MM.1S (cell line): ENCODE measurements around the gene AK8.

Experiments used
- DNase-seq: peaks from one replicate; pipeline ENCODE4 v3.0.0-alpha.2; 2015
- H2AFZ ChIP-seq: fragments of 300-600 bp; sonication (generic); 2 replicates; pipeline ENCODE4 v1.6.0; 2016; ENCODE audit warnings: antibody characterized with exemption, low read length
- H3F3A ChIP-seq: fragments of 300-600 bp; sonication (generic); 2 replicates; pipeline ENCODE4 v1.6.1; 2016; ENCODE audit warnings: mild to moderate bottlenecking, antibody characterized with exemption, low read length, moderate library complexity, mixed read lengths; ENCODE audit not compliant: insufficient read depth
- H3K27ac ChIP-seq: fragments of 300-600 bp; sonication (generic); 2 replicates; pipeline ENCODE4 v1.5.1; 2016; ENCODE audit warnings: mild to moderate bottlenecking, low read length
- H3K27me3 ChIP-seq: fragments of 300-600 bp; sonication (generic); replicated peaks from 2 replicates; pipeline ENCODE4 v1.6.0; 2016; ENCODE audit warnings: low read length; ENCODE audit not compliant: insufficient read depth
- H3K36me3 ChIP-seq: fragments of 300-600 bp; sonication (generic); replicated peaks from 2 replicates; pipeline ENCODE4 v1.6.1; 2016; ENCODE audit warnings: mild to moderate bottlenecking, low read length, mixed read lengths; ENCODE audit not compliant: insufficient read depth
- H3K4me1 ChIP-seq: fragments of 300-600 bp; sonication (generic); 2 replicates; pipeline ENCODE4 v1.6.1; 2016; ENCODE audit warnings: low read length, mixed read lengths
- H3K4me2 ChIP-seq: fragments of 300-600 bp; sonication (generic); 2 replicates; pipeline ENCODE4 v1.6.0; 2016; ENCODE audit warnings: low read depth, low read length
- H3K4me3 ChIP-seq: fragments of 300-600 bp; sonication (generic); 2 replicates; pipeline ENCODE4 v1.5.1; 2016; ENCODE audit warnings: low read length, mixed read lengths
- H3K79me2 ChIP-seq: fragments of 300-600 bp; sonication (generic); 2 replicates; pipeline ENCODE4 v1.6.1; 2016; ENCODE audit warnings: mixed run types, low read length, mixed read lengths
- H3K9ac ChIP-seq: fragments of 300-600 bp; sonication (generic); 2 replicates; pipeline ENCODE4 v1.6.1; 2016; ENCODE audit warnings: low read length, mixed read lengths
- H3K9me2 ChIP-seq: fragments of 300-600 bp; sonication (generic); replicated peaks from 2 replicates; pipeline ENCODE4 v1.6.1; 2016; ENCODE audit warnings: mild to moderate bottlenecking, low read length, mixed read lengths; ENCODE audit not compliant: insufficient read depth
- H3K9me3 ChIP-seq: fragments of 300-600 bp; sonication (generic); replicated peaks from 2 replicates; pipeline ENCODE4 v1.6.1; 2016; ENCODE audit warnings: mild to moderate bottlenecking, low read length, mixed read lengths; ENCODE audit not compliant: insufficient read depth
- H4K20me1 ChIP-seq: fragments of 300-600 bp; sonication (generic); 2 replicates; pipeline ENCODE4 v1.6.1; 2016; ENCODE audit warnings: mild to moderate bottlenecking, low read length, moderate library complexity, mixed read lengths; ENCODE audit not compliant: insufficient read depth
- CTCF ChIP-seq: fragments of 300-600 bp; sonication (generic); IDR thresholded peaks from 2 replicates; pipeline ENCODE4 v1.5.1; 2016; ENCODE audit warnings: antibody characterized with exemption, low read length, mixed read lengths
- EZH2 ChIP-seq: fragments of 300-600 bp; sonication (generic); optimal IDR thresholded peaks from 2 replicates; pipeline ENCODE3; 2017; ENCODE audit warnings: low read depth, mild to moderate bottlenecking, antibody characterized with exemption, low read length, mixed read lengths
- EZH2phosphoT487 ChIP-seq: fragments of 300-600 bp; sonication (generic); IDR thresholded peaks from 2 replicates; pipeline ENCODE4 v1.6.1; 2018; ENCODE audit warnings: antibody characterized with exemption, low read length

The AK8 gene

GRCh38 chr9:132703336-132703735 is 174.7 kb downstream of the AK8 start:
- Histone ChIP-seq H4K20me1 (no peaks in the 10 kb centered on the region), H3K4me1 (no peaks in the 10 kb centered on the region), H3K4me3 (no peak overlapping the region), H3K36me3 (no peaks in the 10 kb centered on the region), H3K79me2 (no peaks in the 10 kb centered on the region), H3K4me2 (no peak overlapping the region), H2AFZ (no peak overlapping the region), H3F3A (no peaks in the 10 kb centered on the region), H3K9me2 (no peaks in the 10 kb centered on the region), H3K9me3 (no peaks in the 10 kb centered on the region), H3K9ac (no peak overlapping the region), H3K27ac (no peak overlapping the region), H3K27me3 (peaks cover 21% of the 10 kb centered on the region)
- no peak for DNase-seq
- TF ChIP-seq EZH2phosphoT487 (no peak), CTCF (no peak), EZH2 (no peak)

GRCh38 chr9:132702254-132702653 is 175.8 kb downstream of the AK8 start:
- H3F3A ChIP-seq = no peaks in the 10 kb centered on the region

GRCh38 chr9:132699956-132700355 is 178.1 kb downstream of the AK8 start:
- H3K79me2 ChIP-seq = no peaks in the 10 kb centered on the region
- H3K9ac ChIP-seq = no peak overlapping the region
- H3K4me2 ChIP-seq = no peak overlapping the region
- H4K20me1 ChIP-seq = no peaks in the 10 kb centered on the region
- no peak overlapping the region for H3K4me3 ChIP-seq
- no peaks in the 10 kb centered on the region for H3K9me3 ChIP-seq
- TF ChIP-seq CTCF (no peak), EZH2phosphoT487 (no peak), EZH2 (no peak)
- no peaks in the 10 kb centered on the region for H3K9me2 ChIP-seq
- no peak overlapping the region for H3K27ac ChIP-seq
- no peaks in the 10 kb centered on the region for H3K36me3 ChIP-seq
- no peaks in the 10 kb centered on the region for H3K4me1 ChIP-seq
- DNase-seq = no peak
- no peak overlapping the region for H2AFZ ChIP-seq
- H3F3A ChIP-seq = no peaks in the 10 kb centered on the region
- H3K27me3 ChIP-seq = peaks cover 11% of the 10 kb centered on the region; the same call in 1 of the 2 replicates

More at GRCh38 chr9:132702254-132702653, 175.8 kb downstream of the AK8 start:
- H3K9me2 ChIP-seq = no peaks in the 10 kb centered on the region
- no peaks in the 10 kb centered on the region for H3K36me3 ChIP-seq
- no peaks in the 10 kb centered on the region for H4K20me1 ChIP-seq
- H3K4me2 ChIP-seq = no peak overlapping the region
- no peak overlapping the region for H3K9ac ChIP-seq
- DNase-seq = no peak
- no peaks in the 10 kb centered on the region for H3K79me2 ChIP-seq
- no peak overlapping the region for H3K27ac ChIP-seq
- no peaks in the 10 kb centered on the region for H3K9me3 ChIP-seq
- TF ChIP-seq CTCF (no peak), EZH2phosphoT487 (no peak), EZH2 (no peak)
- H2AFZ ChIP-seq = no peak overlapping the region
- no peak overlapping the region for H3K4me3 ChIP-seq
- H3K27me3 ChIP-seq = peaks cover 13% of the 10 kb centered on the region
- no peaks in the 10 kb centered on the region for H3K4me1 ChIP-seq
